ENCODE data around the gene DQX1.

GRCh38 chr2:74498500-74499266 lies 27.3 kb downstream of the DQX1 start:
- TF ChIP-seq CTCF (IDR thresholded peaks at IDR 0.05; ENCODE audit: insufficient read depth, low read length) (no peak), SPI1 (IDR thresholded peaks at IDR 0.05; ENCODE audit: borderline replicate concordance, low read depth) (no peak), POLR2AphosphoS5 (IDR thresholded peaks at IDR 0.05; ENCODE audit: low read depth) (no peak), REST (IDR thresholded peaks at IDR 0.05; ENCODE audit: insufficient replicate concordance, low read depth) (no peak)

All from HL-60 (cell line).